ENCODE data around the gene LRRD1.
A peak's percentile ranks its signal among the peaks of the same experiment; 100 is the strongest.
"Not testable (repeated sequence)": the region's sequence is repeated elsewhere in the genome, so short reads cannot be mapped to it uniquely, and the experiment has no call there.

Gene LRRD1

GRCh38 chr7:92149736-92150239, 29.2 kb downstream of the LRRD1 start:
- no peak for TF ChIP-seq ELF4 (IDR thresholded peaks at IDR 0.05)
- TF ChIP-seq, protein P1, sequence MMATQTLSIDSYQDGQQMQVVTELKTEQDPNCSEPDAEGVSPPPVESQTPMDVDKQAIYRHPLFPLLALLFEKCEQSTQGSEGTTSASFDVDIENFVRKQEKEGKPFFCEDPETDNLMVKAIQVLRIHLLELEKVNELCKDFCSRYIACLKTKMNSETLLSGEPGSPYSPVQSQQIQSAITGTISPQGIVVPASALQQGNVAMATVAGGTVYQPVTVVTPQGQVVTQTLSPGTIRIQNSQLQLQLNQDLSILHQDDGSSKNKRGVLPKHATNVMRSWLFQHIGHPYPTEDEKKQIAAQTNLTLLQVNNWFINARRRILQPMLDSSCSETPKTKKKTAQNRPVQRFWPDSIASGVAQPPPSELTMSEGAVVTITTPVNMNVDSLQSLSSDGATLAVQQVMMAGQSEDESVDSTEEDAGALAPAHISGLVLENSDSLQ (IDR thresholded peaks at IDR 0.05) = no peak
- TF ChIP-seq FOXA1 (IDR thresholded peaks at IDR 0.05) = no peak
- no peak for TF ChIP-seq SP1 (IDR thresholded peaks at IDR 0.05)
- no peak for TF ChIP-seq NFRKB (IDR thresholded peaks at IDR 0.05)
- TF ChIP-seq FOXK2 (IDR thresholded peaks at IDR 0.05) = no peak
- TF ChIP-seq HDGF (IDR thresholded peaks at IDR 0.05; ENCODE audit: borderline replicate concordance) = no peak
- TF ChIP-seq ARNT (IDR thresholded peaks at IDR 0.05) = no peak
- no peak for TF ChIP-seq TARDBP (IDR thresholded peaks at IDR 0.05)
- TF ChIP-seq LEF1 (IDR thresholded peaks at IDR 0.05; ENCODE audit: borderline replicate concordance) = no peak
- no peak for TF ChIP-seq SUZ12 (IDR thresholded peaks at IDR 0.05)
- TF ChIP-seq CTBP1 (IDR thresholded peaks at IDR 0.05; ENCODE audit: borderline replicate concordance) = no peak
- TF ChIP-seq L3MBTL2 (conservative IDR thresholded peaks at IDR 0.05) = no peak
- TF ChIP-seq BHLHE40 (IDR thresholded peaks at IDR 0.05; ENCODE audit: borderline replicate concordance) = no peak
- no peak for TF ChIP-seq FOXM1 (IDR thresholded peaks at IDR 0.05; ENCODE audit: borderline replicate concordance)
- no peak for TF ChIP-seq ZNF384 (IDR thresholded peaks at IDR 0.05)
- ChIA-PET POLR2A (no interaction called here), CTCF (no interaction called here)
- no peak for DNase-seq (ENCODE audit: extremely low spot score)

DNA sequence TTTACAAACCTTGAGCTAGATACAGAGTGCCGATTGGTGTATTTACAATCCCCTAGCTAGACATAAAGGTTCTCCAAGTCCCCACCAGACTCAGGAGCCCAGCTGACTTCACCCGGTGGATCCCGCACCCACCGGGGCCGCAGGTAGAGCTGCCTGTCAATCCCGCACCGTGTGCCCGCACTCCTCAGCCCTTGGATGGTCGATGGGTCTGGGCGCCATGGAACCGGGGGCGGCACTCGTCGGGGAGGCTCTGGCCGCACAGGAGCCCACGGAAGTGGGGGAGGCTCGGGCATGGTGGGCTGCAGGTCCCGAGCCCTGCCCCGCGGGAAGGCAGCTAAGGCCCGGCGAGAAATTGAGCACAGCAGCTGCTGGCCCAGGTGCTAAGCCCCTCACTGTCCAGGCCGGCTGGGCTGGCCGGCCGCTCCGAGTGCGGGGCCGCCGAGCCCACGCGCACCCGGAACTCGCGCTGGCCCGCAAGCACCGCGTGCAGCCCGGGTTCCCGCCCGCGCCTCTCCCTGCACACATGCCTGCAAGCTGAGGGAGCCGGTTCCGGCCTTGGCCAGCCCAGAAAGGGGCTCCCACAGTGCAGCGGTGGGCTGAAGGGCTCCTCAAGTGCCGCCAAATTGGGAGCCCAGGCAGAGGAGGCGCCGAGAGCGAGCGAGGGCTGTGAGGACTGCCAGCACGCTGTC, 35.6 kb downstream of the LRRD1 start:
- CTCF ChIA-PET; DNase-seq (ENCODE audit: extremely low spot score); POLR2A ChIA-PET: not testable (repeated sequence)

- POLR2A ChIA-PET; CTCF ChIA-PET; DNase-seq (ENCODE audit: extremely low spot score): not testable (repeated sequence)
Measured at GRCh38 chr7:92142791-92143190, 36.2 kb downstream of the LRRD1 start.

DNA sequence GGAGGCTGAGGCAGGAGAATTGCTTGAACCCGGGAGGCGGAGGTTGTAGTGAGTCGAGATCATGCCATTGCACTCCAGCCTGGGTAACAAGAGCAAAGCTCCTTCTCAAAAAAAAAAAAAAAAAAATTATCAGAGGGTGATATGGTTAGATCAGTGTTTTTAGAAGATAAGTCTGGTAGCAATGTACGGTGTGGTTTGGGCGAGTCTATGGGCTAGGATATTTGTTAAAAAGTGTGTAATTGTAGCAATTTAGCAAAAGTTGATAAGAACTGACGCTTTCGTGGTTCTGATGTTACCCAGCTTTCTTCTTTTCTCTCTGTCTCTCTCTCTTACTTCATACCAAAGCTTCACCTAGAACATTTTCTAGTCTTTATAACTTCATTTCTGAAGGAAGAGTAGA, 37.8 kb downstream of the LRRD1 start:
- DNase-seq (ENCODE audit: extremely low spot score) = no peak
- CTCF ChIA-PET = interaction anchor here (1.2 kb wide), 1 partner anchor 38 kb away, joined by 3 read pairs; the partner anchor contains the start of gene LRRD1
- TF ChIP-seq LEF1 (IDR thresholded peaks at IDR 0.05; ENCODE audit: borderline replicate concordance) = no peak
- TF ChIP-seq SP1 (IDR thresholded peaks at IDR 0.05) = no peak
- no peak for TF ChIP-seq NFRKB (IDR thresholded peaks at IDR 0.05)
- TF ChIP-seq ZNF384 (IDR thresholded peaks at IDR 0.05) = no peak
- TF ChIP-seq ARNT (IDR thresholded peaks at IDR 0.05) = no peak
- TF ChIP-seq, protein P1 (IDR thresholded peaks at IDR 0.05) = no peak
- no peak for TF ChIP-seq ELF4 (IDR thresholded peaks at IDR 0.05)
- TF ChIP-seq BHLHE40 (IDR thresholded peaks at IDR 0.05; ENCODE audit: borderline replicate concordance) = no peak
- TF ChIP-seq FOXK2 (IDR thresholded peaks at IDR 0.05) = no peak
- no peak for TF ChIP-seq FOXM1 (IDR thresholded peaks at IDR 0.05; ENCODE audit: borderline replicate concordance)
- no peak for TF ChIP-seq HDGF (IDR thresholded peaks at IDR 0.05; ENCODE audit: borderline replicate concordance)
- POLR2A ChIA-PET = no interaction called here

- POLR2A ChIA-PET = interaction anchor here (1.4 kb wide), 1 partner anchor 12 kb away, joined by 3 read pairs; no protein-coding TSS in a partner anchor
- DNase-seq (ENCODE audit: extremely low spot score) = no peak
- CTCF ChIA-PET = no interaction called here
- TF ChIP-seq ZNF384 (IDR thresholded peaks at IDR 0.05) (no peak), FOXK2 (IDR thresholded peaks at IDR 0.05) (no peak), ELF4 (IDR thresholded peaks at IDR 0.05) (no peak), LEF1 (IDR thresholded peaks at IDR 0.05; ENCODE audit: borderline replicate concordance) (no peak), ARNT (IDR thresholded peaks at IDR 0.05) (no peak), L3MBTL2 (conservative IDR thresholded peaks at IDR 0.05) (no peak), FOXA1 (IDR thresholded peaks at IDR 0.05) (no peak), CTBP1 (IDR thresholded peaks at IDR 0.05; ENCODE audit: borderline replicate concordance) (no peak), HDGF (IDR thresholded peaks at IDR 0.05; ENCODE audit: borderline replicate concordance) (no peak), NFRKB (IDR thresholded peaks at IDR 0.05) (no peak), SUZ12 (IDR thresholded peaks at IDR 0.05) (no peak)
- TF ChIP-seq, protein P1 (IDR thresholded peaks at IDR 0.05) = no peak
Measured at GRCh38 chr7:92137557-92137956, 41.4 kb downstream of the LRRD1 start.

DNA sequence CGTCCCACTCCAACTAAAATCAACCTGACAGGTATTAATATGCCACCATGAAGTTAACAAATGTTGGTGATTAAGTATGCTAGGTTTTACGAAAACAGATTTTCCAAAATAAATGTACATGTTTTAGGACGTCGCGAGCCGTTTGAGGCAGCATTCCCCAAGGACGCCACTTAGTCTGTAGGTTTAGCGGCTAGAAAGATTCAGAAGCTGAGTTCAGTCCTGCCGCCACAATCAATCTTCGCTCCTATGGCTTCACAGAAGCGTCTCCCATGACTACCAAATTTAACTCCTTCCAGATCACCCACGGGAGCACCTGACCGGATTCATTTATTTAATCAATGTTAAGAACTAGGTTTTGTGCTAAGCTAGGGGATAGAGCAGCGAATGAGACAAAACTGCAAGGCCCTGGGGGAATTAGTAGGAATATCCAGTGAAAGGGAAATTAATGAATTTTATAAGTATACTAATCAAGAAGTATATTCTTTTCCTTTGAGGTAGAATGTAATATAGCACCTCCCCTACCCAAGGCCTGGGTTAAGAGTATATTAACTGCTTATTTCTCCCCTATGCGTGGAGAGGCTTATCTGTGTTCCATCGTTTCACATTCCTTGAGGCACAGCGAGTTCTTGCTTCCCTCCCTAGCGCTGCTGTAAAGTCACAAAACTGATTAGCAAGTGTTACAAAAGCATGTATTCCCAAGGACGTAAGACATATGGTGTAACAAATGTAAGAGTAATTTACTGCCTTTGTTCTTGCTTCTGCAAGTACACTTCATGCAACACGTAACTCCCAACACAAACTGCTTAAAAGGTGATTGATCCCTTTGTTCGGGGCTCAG, 43.7 kb downstream of the LRRD1 start:
- ChIA-PET CTCF (interaction anchor here (0.5 kb wide), 1 partner anchor 9 kb away, joined by 3 read pairs; no protein-coding TSS in a partner anchor), POLR2A (interaction anchor here (0.9 to 2.4 kb wide), 11 partner anchors 10 to 317 kb away, joined by 3 to 13 read pairs (median 6); partner anchors contain the start of genes AKAP9, ANKIB1, GATAD1 and KRIT1)
- DNase-seq (ENCODE audit: extremely low spot score) = peak; percentile 31
- TF ChIP-seq, protein P1 (IDR thresholded peaks at IDR 0.05) = peak; percentile 90
- TF ChIP-seq LEF1 (IDR thresholded peaks at IDR 0.05; ENCODE audit: borderline replicate concordance) = no peak
- no peak for TF ChIP-seq ZNF384 (IDR thresholded peaks at IDR 0.05)

Data from HEK293T (cell line).